Astrocyte of the cerebellum (primary cell): ENCODE results near the gene ITSN1.

Source experiments
- DNase-seq: peaks from one replicate; pipeline ENCODE4 v3.0.0-alpha.2; 2011; ENCODE audit warnings: low read depth
- H3K4me3 ChIP-seq: 2 replicates; pipeline ENCODE4 v1.5.1; 2011; ENCODE audit warnings: mild to moderate bottlenecking, low read depth, low read length, moderate library complexity
- in situ Hi-C: cut with HindIII; loops from 2 replicates; pipeline ENCODE4 v1.10.0; 2017; ENCODE audit warnings: low sequenced_read_pairs
- TF ChIP-seq, protein P1 (sequence below): IDR thresholded peaks from 2 replicates; pipeline ENCODE4 v1.5.1; 2012; ENCODE audit warnings: low read length, low read depth, moderate library complexity, mild to moderate bottlenecking; ENCODE audit errors: missing control alignments

Gene ITSN1

DNA sequence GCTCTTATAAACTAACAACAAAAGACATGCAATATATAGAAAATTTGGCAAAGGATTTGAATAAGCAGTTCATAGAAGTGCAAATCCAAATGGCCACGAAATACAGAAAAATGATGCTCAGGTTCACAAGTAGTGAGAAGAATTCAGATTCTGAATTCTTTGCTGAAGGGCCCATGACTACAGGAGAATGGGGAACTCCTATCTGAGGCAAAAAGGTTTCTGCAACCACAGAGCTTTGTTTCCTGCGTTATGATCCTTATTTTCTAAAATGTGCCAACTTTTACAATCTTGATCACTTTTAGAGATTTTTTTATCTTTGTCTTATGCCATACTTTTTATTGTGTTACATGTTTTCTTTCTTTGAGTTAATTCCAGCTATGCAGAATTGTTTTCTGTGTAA is 91.3 kb downstream of the ITSN1 start:
- TF ChIP-seq, protein P1, sequence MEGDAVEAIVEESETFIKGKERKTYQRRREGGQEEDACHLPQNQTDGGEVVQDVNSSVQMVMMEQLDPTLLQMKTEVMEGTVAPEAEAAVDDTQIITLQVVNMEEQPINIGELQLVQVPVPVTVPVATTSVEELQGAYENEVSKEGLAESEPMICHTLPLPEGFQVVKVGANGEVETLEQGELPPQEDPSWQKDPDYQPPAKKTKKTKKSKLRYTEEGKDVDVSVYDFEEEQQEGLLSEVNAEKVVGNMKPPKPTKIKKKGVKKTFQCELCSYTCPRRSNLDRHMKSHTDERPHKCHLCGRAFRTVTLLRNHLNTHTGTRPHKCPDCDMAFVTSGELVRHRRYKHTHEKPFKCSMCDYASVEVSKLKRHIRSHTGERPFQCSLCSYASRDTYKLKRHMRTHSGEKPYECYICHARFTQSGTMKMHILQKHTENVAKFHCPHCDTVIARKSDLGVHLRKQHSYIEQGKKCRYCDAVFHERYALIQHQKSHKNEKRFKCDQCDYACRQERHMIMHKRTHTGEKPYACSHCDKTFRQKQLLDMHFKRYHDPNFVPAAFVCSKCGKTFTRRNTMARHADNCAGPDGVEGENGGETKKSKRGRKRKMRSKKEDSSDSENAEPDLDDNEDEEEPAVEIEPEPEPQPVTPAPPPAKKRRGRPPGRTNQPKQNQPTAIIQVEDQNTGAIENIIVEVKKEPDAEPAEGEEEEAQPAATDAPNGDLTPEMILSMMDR, result no peak
- DNase-seq, result no peak
- in situ Hi-C loops, result no loop called here
- no peak overlapping the region for H3K4me3 ChIP-seq

DNA sequence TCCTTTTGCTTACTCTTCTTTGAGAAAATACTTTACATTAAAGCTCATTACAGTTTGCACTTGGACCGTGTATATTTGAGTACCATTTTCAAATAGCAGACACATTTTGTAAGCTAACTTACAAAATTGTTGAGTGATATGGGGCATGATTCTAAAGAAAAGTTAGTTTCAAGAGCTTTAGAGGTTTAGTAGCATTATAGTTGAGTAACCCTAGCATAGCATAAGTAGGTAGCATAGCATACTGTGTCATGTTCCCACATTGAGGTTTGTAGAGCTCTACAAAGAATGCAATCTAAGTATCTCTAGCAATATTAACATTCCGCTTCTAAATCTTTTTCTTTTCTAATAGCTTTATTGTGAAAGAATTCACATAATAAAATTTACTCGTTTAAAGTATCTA is 92.0 kb downstream of the ITSN1 start:
- in situ Hi-C loops, result no loop called here
- TF ChIP-seq, protein P1, result no peak
- no peak for DNase-seq
- no peak overlapping the region for H3K4me3 ChIP-seq

DNA sequence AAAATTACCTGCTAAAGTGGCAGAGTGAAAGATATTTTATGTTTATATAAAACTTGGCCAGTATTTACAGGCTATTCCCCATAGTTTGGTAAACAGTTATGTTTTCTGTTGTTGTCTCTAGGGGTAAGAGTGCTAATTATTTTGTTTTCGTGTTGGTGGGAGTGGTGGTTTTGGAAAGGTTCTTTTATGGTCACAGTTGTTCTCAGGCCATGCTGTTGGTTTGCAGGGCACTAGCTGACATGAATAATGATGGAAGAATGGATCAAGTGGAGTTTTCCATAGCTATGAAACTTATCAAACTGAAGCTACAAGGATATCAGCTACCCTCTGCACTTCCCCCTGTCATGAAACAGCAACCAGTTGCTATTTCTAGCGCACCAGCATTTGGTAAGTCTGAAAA is 92.5 kb downstream of the ITSN1 start:
- no peak for DNase-seq
- TF ChIP-seq, protein P1, result no peak
- H3K4me3 ChIP-seq, result no peak overlapping the region
- in situ Hi-C loops, result no loop called here

DNA sequence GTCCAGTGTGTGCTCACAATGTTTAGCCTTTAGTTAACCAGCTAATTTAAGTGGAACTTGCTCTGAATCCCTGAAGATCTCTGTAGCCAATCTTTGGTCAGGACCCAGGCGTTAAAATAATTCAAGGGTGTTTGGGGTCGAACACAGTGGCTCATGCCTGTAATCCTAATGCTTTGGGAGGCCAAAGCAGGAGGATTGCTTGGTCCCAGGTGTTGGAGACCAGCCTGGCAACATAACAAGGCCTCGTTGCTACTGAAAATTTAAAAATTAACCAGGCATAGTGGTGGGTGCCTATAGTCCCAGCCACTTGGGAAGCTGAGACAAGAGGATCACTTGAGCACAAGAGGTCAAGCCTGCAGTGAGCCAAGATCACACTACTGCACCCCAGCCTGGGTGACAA is 94.3 kb downstream of the ITSN1 start:
- in situ Hi-C loops, result no loop called here
- no peak for DNase-seq

DNA sequence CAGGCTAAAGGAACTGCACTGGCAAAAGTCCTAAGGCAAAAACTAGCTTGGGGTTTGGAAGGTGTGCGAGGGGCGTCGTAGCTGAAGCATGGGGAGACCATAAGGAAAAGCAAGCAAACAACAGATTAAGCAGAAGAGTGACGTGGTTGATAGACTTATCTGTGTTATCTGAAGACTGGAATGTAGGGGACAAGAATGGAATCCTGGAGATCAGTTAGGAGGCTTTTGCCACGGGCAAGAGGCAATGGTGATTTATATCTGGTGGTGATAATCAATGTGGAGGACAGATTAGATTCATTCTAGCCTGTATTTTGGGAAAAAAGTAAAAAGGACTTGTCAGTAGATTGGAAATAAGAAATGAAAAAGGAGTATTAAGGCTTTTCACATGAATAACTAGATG is 97.4 kb downstream of the ITSN1 start:
- in situ Hi-C loops, result no loop called here
- H3K4me3 ChIP-seq, result no peak overlapping the region
- DNase-seq, result no peak
- TF ChIP-seq, protein P1, result no peak

More for the DNA sequence above, 94.3 kb downstream of the ITSN1 start:
- no peak overlapping the region for H3K4me3 ChIP-seq
- TF ChIP-seq, protein P1, result no peak

DNA sequence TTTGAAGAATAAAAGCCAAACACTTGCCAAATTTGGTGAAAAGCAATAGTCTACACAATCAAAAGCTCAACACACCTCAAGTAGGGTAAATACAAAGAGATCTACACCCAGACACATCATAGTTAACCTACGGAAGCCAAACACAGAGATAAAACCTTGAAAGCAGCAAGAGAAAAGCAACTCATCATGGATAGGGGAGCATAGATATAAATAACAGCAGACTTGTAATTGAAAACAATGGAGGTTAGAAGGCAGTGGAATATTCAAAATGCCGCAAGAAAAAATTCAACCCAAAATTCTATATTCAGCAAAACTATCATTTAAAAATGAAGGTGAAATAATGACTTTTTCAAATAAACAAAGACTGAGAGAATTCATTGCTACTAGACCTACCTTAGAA is 105.1 kb downstream of the ITSN1 start:
- no peak overlapping the region for H3K4me3 ChIP-seq
- TF ChIP-seq, protein P1, result no peak
- in situ Hi-C loops, result no loop called here
- no peak for DNase-seq

DNA sequence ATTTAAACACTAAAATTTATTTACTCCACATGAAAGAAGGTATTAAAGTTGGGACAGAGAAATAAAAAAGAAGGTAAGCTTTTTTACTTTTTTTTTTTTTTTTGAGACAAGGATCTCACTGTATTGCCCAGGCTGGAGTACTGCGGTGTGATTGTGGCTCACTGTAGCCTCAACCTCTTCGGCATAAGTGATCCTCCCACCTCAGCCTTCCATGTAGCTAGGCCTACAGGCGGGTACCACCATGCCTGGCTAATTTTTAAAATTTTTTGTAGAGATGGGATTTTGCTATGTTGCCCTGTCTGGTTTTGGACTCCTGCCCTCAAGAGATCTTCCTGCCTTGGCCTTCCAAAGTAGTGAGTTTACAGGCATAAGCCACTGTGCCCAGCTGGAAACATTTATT is 106.6 kb downstream of the ITSN1 start:
- TF ChIP-seq, protein P1, result no peak
- H3K4me3 ChIP-seq, result no peak overlapping the region
- in situ Hi-C loops, result no loop called here
- DNase-seq, result no peak
